Sciatic nerve (tissue), 2 donors: ENCODE data around the gene ECM1. TPM values are rescaled to one million over a fixed set of nuclear protein-coding genes. Genes with fewer than 3 reads are reported as not detected.
A peak's percentile ranks its signal among the peaks of the same experiment; 100 is the strongest.

ENCODE experiments used
- ATAC-seq: fragments of 200-7000 bp; cut with Tn5 transposase; one replicate; pipeline ENCODE4 v1.9.1; 2020; ENCODE audit warnings: mild to moderate bottlenecking, moderate library complexity
- DNase-seq: peaks from one replicate; pipeline ENCODE4 v3.0.0-alpha.2; 2020; ENCODE audit warnings: low spot score
- intact Hi-C: fragments of 100-400 bp; cut with DNase I; formaldehyde crosslinking; loops from one replicate; pipeline ENCODE4 v1.14.2; 2022
- total RNA-seq: library from RNA; stranded (reverse); fragmentation: NEBNext Ultra II Directional; extraction: Animal tissue kit (Norgen Biotek cat#: 25700); gene quantifications from one replicate; pipeline ENCODE4 v1.2.1, GENCODE V29; 2021
- donor health status: DM: no; HTN: no; CAD: no.
- donor health status: DM: no; HTN: no; CAD: no.

ECM1 gene
- total RNA-seq, 1 donor from 2014 or later, result 19.7 TPM

- intact Hi-C loops, result no loop called here
- no peak for DNase-seq
- no peak for ATAC-seq
Observed at GRCh38 chr1:150508982-150509381, 1.1 kb downstream of the ECM1 start.

- DNase-seq, result no peak
- no peak for ATAC-seq
- intact Hi-C loops, result no loop called here
Observed at GRCh38 chr1:150511551-150511950, 3.6 kb downstream of the ECM1 start.

GRCh38 chr1:150511985-150512660 is 4.2 kb downstream of the ECM1 start:
- no peak for ATAC-seq
- intact Hi-C loops, result no loop called here
- DNase-seq, result no peak

- no peak for DNase-seq
- no peak for ATAC-seq
- intact Hi-C loops, result no loop called here
Observed at GRCh38 chr1:150512846-150513245, 4.9 kb downstream of the ECM1 start.

DNA sequence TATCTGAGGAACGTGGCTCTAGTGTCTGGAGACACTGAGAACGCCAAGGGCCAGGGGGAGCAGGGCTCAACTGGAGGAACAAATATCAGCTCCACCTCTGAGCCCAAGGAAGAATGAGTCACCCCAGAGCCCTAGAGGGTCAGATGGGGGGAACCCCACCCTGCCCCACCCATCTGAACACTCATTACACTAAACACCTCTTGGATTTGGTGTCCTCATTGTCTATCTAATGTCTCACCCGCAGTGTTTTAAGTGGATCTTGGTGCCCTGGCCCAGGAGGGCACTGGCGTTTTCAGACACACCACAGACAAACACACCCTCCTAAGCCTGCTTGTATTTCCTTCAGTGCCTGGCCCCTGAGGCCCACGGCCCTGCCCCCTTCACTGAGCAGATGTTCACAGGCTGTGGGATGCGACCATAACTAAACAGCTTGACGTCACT is 5.5 kb downstream of the ECM1 start:
- intact Hi-C loops, result no loop called here
- no peak for DNase-seq
- ATAC-seq, result no peak

DNA sequence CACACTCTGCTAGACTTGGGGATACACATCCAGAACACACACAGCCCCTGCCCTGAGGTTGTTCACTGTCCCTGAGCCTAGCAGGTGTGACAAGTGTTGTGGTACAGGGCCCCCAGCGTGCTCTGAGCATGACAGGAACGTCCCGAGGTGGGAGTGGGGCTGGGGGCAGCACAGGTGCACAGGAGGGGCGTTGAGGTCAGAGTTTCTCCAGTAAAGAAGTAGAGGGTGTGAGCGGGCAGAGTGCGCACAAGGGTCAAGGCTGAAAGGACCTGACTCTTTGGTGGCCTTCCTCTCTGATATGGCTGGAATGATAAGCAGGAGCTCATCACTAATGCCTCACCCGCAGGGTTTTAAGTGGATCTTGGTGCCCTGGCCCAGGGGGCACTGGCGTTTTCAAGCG is 6.4 kb downstream of the ECM1 start:
- intact Hi-C loops, result no loop called here
- DNase-seq (no peak), ATAC-seq (no peak)

DNA sequence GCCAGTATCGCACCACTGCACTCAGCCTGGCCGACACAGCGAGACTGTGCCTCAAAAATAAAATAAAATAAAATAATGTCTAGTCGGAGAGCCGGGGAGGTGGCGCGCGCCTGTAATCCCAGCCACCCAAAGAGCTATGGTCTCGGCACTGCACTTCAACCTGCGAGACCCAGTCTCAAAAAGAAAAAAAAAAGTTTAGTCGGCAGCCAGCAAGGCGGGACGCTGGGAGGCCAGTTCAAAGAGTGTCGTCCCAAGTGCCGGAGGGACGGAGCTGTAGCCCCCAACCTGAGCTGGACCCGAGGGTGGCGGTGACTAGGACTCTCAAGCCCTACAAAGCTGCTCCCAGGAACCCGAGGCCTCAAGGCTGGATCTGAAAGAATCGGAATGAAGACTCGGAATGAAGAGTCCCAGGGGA is 7.0 kb downstream of the ECM1 start:
- intact Hi-C loops, result no loop called here
- ATAC-seq, result peak; percentile 1
- no peak for DNase-seq

- intact Hi-C loops, result no loop called here
- ATAC-seq (peak; percentile 98), DNase-seq (peak; percentile 96)
Observed at GRCh38 chr1:150515328-150516049, 7.6 kb downstream of the ECM1 start, which contains the start of gene FALEC. Gene FALEC, plus strand, starts transcription at chr1:150515752.

- intact Hi-C loops, result no loop called here
- peak; percentile 38 for ATAC-seq
- no peak for DNase-seq
Observed at GRCh38 chr1:150516050-150516591, 8.2 kb downstream of the ECM1 start.

GRCh38 chr1:150516616-150517015 is 8.7 kb downstream of the ECM1 start:
- ATAC-seq (no peak), DNase-seq (no peak)
- intact Hi-C loops, result no loop called here

- intact Hi-C loops, result no loop called here
- no peak for ATAC-seq
- DNase-seq, result no peak
Observed at GRCh38 chr1:150521196-150521968, 13.5 kb downstream of the ECM1 start.

- DNase-seq, result no peak
- intact Hi-C loops, result no loop called here
- ATAC-seq, result no peak
Observed at GRCh38 chr1:150525348-150525747, 17.4 kb downstream of the ECM1 start.

- intact Hi-C loops, result no loop called here
- no peak for ATAC-seq
Observed at GRCh38 chr1:150528196-150528595, 20.3 kb downstream of the ECM1 start.

DNA sequence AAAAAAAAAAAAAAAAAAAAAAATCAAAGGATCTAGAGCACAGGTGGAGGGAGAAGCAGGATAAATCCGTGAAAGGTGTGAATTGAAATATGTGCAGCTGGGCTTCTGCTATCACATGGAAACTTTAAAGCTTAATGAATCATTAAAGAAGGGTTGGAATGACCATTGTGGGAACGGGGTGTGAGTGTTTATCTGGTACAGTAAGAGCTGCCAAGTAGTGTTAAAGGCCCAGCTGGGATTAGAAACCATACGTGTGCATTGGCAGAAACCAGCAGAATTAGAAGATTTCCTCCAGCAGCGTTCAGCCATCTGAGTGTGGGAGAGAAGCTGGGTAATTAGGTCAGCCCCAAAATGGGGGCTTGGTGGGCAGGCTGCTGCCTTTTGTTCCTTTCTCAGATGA is 21.1 kb downstream of the ECM1 start:
- ATAC-seq, result peak; percentile 6
- no peak for DNase-seq
- intact Hi-C loops, result no loop called here

More at GRCh38 chr1:150528196-150528595, 20.3 kb downstream of the ECM1 start:
- no peak for DNase-seq

DNA sequence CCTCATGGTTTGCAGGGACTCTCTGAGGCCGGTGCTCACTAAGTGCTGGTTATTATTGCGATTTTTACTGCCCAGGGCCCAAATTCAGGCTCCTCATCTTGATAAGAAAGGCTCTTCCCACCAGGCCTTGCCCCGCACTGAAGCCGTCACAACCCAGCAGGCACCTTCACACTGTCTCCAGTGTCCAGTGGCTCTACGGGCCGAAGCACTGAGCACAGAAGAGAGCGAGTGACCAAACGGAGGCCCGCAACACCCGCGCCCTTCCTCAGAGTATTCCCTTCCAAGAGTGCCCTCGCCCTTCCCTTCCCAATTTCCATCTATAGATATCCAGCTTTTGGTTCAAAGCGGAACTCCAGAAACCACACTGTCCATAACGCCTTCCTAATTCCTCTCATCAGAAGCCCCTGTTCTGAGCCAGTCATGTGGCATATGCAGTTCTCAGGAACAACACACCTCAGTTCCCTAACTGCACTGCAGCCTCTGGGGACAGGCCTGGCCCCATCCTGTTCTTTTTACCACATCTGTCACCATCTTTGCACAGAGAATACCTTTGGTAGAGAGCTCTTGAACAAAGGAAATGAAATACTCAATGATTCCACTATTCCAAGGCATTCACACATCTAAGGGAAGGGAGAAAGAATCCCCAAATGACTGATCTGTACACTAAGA is 22.7 kb downstream of the ECM1 start:
- intact Hi-C loops, result loop anchor here (2.0 kb wide), 1 partner anchor 46 kb away; no protein-coding TSS in a partner anchor
- no peak for ATAC-seq

GRCh38 chr1:150532860-150533259 is 25.0 kb downstream of the ECM1 start:
- DNase-seq (no peak), ATAC-seq (peak; percentile 13)
- intact Hi-C loops, result no loop called here

More for the DNA sequence above, 22.7 kb downstream of the ECM1 start:
- no peak for DNase-seq

GRCh38 chr1:150534002-150534401 is 26.1 kb downstream of the ECM1 start:
- intact Hi-C loops, result no loop called here
- no peak for DNase-seq
- no peak for ATAC-seq

DNA sequence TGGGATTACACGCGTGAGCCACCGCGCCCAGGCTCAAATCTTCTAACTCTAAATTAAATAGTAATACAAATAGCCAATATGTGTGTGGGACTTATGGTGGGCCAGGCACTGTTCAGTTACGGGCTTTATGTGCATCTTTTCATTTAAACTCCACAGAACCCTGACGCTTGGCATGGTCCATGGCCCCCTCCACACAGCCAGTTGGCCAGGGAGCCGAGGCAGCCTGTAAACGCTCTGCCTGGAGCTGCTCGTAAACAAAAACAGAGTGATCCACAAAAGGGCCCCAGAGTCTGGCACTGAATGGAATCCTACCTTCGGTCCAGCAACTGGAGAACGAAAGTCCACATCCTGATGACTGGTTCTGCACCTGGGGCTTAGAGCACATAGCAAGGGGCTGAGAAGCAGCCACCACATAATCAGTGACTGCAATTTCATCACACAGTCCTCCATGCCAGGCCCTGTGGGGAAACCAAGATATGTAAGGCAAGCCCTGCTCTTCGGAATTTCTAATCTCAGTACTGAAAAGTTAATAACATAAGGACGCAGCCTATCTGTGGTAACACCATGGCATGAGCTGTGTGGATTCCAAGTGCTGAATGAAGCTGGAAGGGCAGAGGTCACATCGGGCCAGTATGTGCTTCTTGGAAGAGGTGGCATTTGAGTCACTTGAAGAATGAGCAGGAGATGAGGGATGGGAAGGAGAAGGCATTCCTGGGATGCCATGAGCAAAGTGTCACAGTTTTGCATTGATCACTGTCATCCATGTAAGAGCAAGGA is 27.8 kb downstream of the ECM1 start:
- intact Hi-C loops, result no loop called here
- DNase-seq, result no peak

More for the DNA sequence above, 27.8 kb downstream of the ECM1 start:
- no peak for ATAC-seq
